NCI-H510A (cell line): ENCODE results near the gene CXXC5.

Source experiments
- DNase-seq: peaks from one replicate; lab custom pipeline; 2025; lab: John Stamatoyannopoulos, UW

The CXXC5 gene

GRCh38 chr5:139681466-139681865 is 33.3 kb downstream of the CXXC5 start:
- DNase-seq = no peak

GRCh38 chr5:139682016-139682975 is 34.1 kb downstream of the CXXC5 start:
- no peak for DNase-seq

GRCh38 chr5:139683295-139684271 is 35.4 kb downstream of the CXXC5 start:
- DNase-seq = no peak

- no peak for DNase-seq
Measured at GRCh38 chr5:139684350-139684880, 36.3 kb downstream of the CXXC5 start.

- DNase-seq = no peak
Measured at GRCh38 chr5:139684881-139685749, 37.0 kb downstream of the CXXC5 start.

- DNase-seq = no peak
Measured at GRCh38 chr5:139685886-139686285, 37.7 kb downstream of the CXXC5 start.

GRCh38 chr5:139686356-139686705 is 38.2 kb downstream of the CXXC5 start:
- DNase-seq = no peak

- DNase-seq = no peak
Measured at GRCh38 chr5:139686706-139687441, 38.7 kb downstream of the CXXC5 start.

GRCh38 chr5:139687656-139688055 is 39.5 kb downstream of the CXXC5 start:
- DNase-seq = no peak

- DNase-seq = no peak
Measured at GRCh38 chr5:139688088-139688702, 40.0 kb downstream of the CXXC5 start.

GRCh38 chr5:139688751-139689372 is 40.7 kb downstream of the CXXC5 start:
- DNase-seq = no peak

GRCh38 chr5:139689631-139690063 is 41.5 kb downstream of the CXXC5 start:
- DNase-seq = no peak

- no peak for DNase-seq
Measured at GRCh38 chr5:139690064-139690802, 42.1 kb downstream of the CXXC5 start.

GRCh38 chr5:139690803-139691629 is 42.9 kb downstream of the CXXC5 start:
- no peak for DNase-seq

GRCh38 chr5:139692148-139692547 is 44.0 kb downstream of the CXXC5 start:
- DNase-seq = no peak

GRCh38 chr5:139692679-139693308 is 44.6 kb downstream of the CXXC5 start:
- DNase-seq = no peak

GRCh38 chr5:139693676-139694364 is 45.7 kb downstream of the CXXC5 start:
- no peak for DNase-seq
